ENCODE results near the gene DOCK3. TPM values are rescaled to one million over a fixed set of nuclear protein-coding genes. Genes with fewer than 3 reads are reported as not detected.
"Not testable (repeated sequence)": the region's sequence is repeated elsewhere in the genome, so short reads cannot be mapped to it uniquely, and the experiment has no call there.

DOCK3 gene
- total RNA-seq, 2 experiments from 2014 or later = 1.6 to 1.7 TPM

GRCh38 chr3:51385621-51386091 is 710.9 kb downstream of the DOCK3 start:
- CTCF ChIA-PET = interaction anchor here (0.7 to 1.9 kb wide), 7 partner anchors 8 to 813 kb away, joined by 3 to 5 read pairs (median 3); partner anchors contain the start of gene MAPKAPK3
- H3K36me3 Mint-ChIP-seq (ENCODE audit: low read depth) = peaks cover 29% of the 10 kb centered on the region

GRCh38 chr3:51386159-51386851 is 711.6 kb downstream of the DOCK3 start:
- H3K27ac Mint-ChIP-seq = peak overlapping the region; percentile 93
- H3K36me3 Mint-ChIP-seq (ENCODE audit: low read depth) = peaks cover 29% of the 10 kb centered on the region
- no peaks in the 10 kb centered on the region for H3K9me3 Mint-ChIP-seq
- intact Hi-C loops (cut with micrococcal nuclease) = loop anchor here (5.0 to 10.0 kb wide), 4 partner anchors 119 to 1032 kb away; partner anchors contain the start of genes CYB561D2, NPRL2 and TMEM115
- peak overlapping the region; percentile 97 for H3K4me3 Mint-ChIP-seq
- DNase-seq = no peak
- no peaks in the 10 kb centered on the region for H3K27me3 Mint-ChIP-seq (ENCODE audit: low read depth)
- peaks cover 55% of the 10 kb centered on the region for H3K4me1 Mint-ChIP-seq (ENCODE audit: low read depth)
- CTCF ChIA-PET = interaction anchor here (0.7 to 1.9 kb wide), 5 partner anchors 9 to 771 kb away, joined by 3 to 5 read pairs (median 4); partner anchors contain the start of gene MAPKAPK3

More at GRCh38 chr3:51385621-51386091, 710.9 kb downstream of the DOCK3 start:
- intact Hi-C loops (cut with micrococcal nuclease) = loop anchor here (1.0 to 10.0 kb wide), 10 partner anchors 115 to 1031 kb away; partner anchors contain the start of genes CYB561D2, DCAF1, DUSP7 and NPRL2
- H3K9me3 Mint-ChIP-seq = no peaks in the 10 kb centered on the region
- peak overlapping the region; percentile 97 for H3K4me3 Mint-ChIP-seq
- DNase-seq = no peak
- peaks cover 53% of the 10 kb centered on the region for H3K4me1 Mint-ChIP-seq (ENCODE audit: low read depth)
- H3K27ac Mint-ChIP-seq = peak overlapping the region; percentile 93
- no peaks in the 10 kb centered on the region for H3K27me3 Mint-ChIP-seq (ENCODE audit: low read depth)

GRCh38 chr3:51386852-51387229 is 712.1 kb downstream of the DOCK3 start:
- no peak for DNase-seq
- peak overlapping the region; percentile 93 for H3K27ac Mint-ChIP-seq
- H3K9me3 Mint-ChIP-seq = no peaks in the 10 kb centered on the region
- peaks cover 57% of the 10 kb centered on the region for H3K4me1 Mint-ChIP-seq (ENCODE audit: low read depth)
- peaks cover 32% of the 10 kb centered on the region for H3K36me3 Mint-ChIP-seq (ENCODE audit: low read depth)
- H3K4me3 Mint-ChIP-seq = peak overlapping the region; percentile 97
- no peaks in the 10 kb centered on the region for H3K27me3 Mint-ChIP-seq (ENCODE audit: low read depth)
- intact Hi-C loops (cut with micrococcal nuclease) = loop anchor here (5.0 to 10.0 kb wide), 4 partner anchors 120 to 1032 kb away; partner anchors contain the start of genes CYB561D2, NPRL2 and TMEM115
- CTCF ChIA-PET = interaction anchor here (1.4 to 1.6 kb wide), 2 partner anchors 48 to 772 kb away, joined by 3 to 6 read pairs; no protein-coding TSS in a partner anchor

DNA sequence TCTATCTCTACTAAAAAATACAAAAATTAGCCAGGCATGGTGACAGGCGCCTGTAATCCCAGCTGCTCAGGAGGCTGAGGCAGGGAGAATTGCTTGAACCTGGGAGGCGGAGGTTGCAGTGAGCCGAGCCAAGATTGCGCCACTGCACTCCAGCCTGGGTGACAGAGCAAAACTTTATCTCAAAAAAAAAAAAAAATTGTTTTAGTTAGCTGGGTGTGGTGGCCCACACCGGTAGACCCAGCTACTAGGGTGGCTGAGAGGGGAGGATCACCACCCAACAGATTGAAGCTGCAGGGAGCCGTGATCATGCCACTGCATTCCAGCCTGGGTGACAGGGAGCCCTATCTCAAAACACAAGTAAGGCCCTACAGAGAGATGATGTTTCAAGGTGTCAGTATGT is 712.6 kb downstream of the DOCK3 start:
- Mint-ChIP-seq H3K4me3 (peak overlapping the region; percentile 97), H3K4me1 (ENCODE audit: low read depth) (peaks cover 59% of the 10 kb centered on the region), H3K27ac (peak overlapping the region; percentile 93), H3K36me3 (ENCODE audit: low read depth) (peaks cover 33% of the 10 kb centered on the region)
- not testable (repeated sequence) for H3K9me3 Mint-ChIP-seq; DNase-seq; H3K27me3 Mint-ChIP-seq (ENCODE audit: low read depth)
- intact Hi-C loops (cut with micrococcal nuclease) = loop anchor here (5.0 to 10.0 kb wide), 4 partner anchors 120 to 1032 kb away; partner anchors contain the start of genes CYB561D2, NPRL2 and TMEM115
- CTCF ChIA-PET = interaction anchor here (0.6 to 3.0 kb wide), 7 partner anchors 8 to 869 kb away, joined by 3 to 19 read pairs (median 4); no protein-coding TSS in a partner anchor

- Mint-ChIP-seq H3K4me3 (no peak overlapping the region), H3K27ac (no peak overlapping the region), H3K36me3 (ENCODE audit: low read depth) (peaks cover 44% of the 10 kb centered on the region), H3K27me3 (ENCODE audit: low read depth) (no peaks in the 10 kb centered on the region), H3K4me1 (ENCODE audit: low read depth) (peaks cover 64% of the 10 kb centered on the region), H3K9me3 (no peaks in the 10 kb centered on the region)
- intact Hi-C loops (cut with micrococcal nuclease) = loop anchor here (1.0 to 10.0 kb wide), 5 partner anchors 121 to 1034 kb away; partner anchors contain the start of genes CYB561D2, NPRL2 and TMEM115
- CTCF ChIA-PET = interaction anchor here (0.7 to 3.0 kb wide), 19 partner anchors 9 to 870 kb away, joined by 3 to 19 read pairs (median 5); partner anchors contain the start of genes C3orf18 and MAPKAPK3
- DNase-seq = no peak
Observed at GRCh38 chr3:51388286-51389029, 713.7 kb downstream of the DOCK3 start.

DNA sequence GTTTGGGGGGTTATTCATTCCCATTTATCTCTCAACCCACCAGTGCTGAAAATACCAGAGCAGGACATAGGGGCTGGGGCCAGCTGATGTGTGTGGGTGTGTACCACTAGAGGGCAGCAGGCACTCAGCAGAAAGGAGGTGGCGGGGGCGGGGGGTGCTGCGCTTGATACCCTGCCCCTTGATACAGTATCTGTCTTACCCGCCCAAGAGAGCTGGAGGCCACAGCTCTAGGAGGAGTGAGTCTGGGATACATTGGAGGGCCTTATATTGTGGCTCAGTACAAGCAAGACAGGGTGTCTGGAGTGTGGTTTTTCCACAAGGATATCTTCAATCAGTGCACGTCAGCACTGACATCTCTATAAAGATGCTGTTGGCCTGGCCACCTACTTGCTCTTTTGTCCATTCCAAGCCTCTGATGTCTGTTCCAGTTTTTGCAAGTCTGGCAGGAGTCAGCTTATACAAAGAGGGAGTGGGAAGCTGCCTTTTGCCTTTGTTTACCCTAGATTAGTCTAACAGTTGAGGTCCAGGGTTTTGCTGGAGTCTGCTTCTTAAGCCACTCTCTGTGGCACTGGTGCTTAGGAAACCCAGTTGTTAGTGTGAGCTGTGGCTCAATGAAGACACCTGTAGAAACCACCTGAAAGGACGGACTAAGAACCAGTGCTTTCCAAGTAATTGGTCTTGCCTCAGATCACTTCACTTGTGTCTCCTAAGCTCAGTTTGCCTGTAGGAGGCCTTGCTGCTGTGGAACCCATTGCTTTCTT is 714.9 kb downstream of the DOCK3 start:
- H3K4me1 Mint-ChIP-seq (ENCODE audit: low read depth) = peaks cover 71% of the 10 kb centered on the region
- H3K4me3 Mint-ChIP-seq = no peak overlapping the region
- peaks cover 46% of the 10 kb centered on the region for H3K36me3 Mint-ChIP-seq (ENCODE audit: low read depth)
- H3K27me3 Mint-ChIP-seq (ENCODE audit: low read depth) = no peaks in the 10 kb centered on the region
- intact Hi-C loops (cut with micrococcal nuclease) = loop anchor here (1.0 to 10.0 kb wide), 7 partner anchors 122 to 1035 kb away; partner anchors contain the start of genes ABHD14A, ABHD14B, CYB561D2 and NPRL2
- no peaks in the 10 kb centered on the region for H3K9me3 Mint-ChIP-seq
- peak; percentile 72 for DNase-seq
- CTCF ChIA-PET = interaction anchor here (0.7 to 3.0 kb wide), 25 partner anchors 10 to 822 kb away, joined by 3 to 19 read pairs (median 4); partner anchors contain the start of genes C3orf18, DCAF1 and MAPKAPK3
- H3K27ac Mint-ChIP-seq = no peak overlapping the region

DNA sequence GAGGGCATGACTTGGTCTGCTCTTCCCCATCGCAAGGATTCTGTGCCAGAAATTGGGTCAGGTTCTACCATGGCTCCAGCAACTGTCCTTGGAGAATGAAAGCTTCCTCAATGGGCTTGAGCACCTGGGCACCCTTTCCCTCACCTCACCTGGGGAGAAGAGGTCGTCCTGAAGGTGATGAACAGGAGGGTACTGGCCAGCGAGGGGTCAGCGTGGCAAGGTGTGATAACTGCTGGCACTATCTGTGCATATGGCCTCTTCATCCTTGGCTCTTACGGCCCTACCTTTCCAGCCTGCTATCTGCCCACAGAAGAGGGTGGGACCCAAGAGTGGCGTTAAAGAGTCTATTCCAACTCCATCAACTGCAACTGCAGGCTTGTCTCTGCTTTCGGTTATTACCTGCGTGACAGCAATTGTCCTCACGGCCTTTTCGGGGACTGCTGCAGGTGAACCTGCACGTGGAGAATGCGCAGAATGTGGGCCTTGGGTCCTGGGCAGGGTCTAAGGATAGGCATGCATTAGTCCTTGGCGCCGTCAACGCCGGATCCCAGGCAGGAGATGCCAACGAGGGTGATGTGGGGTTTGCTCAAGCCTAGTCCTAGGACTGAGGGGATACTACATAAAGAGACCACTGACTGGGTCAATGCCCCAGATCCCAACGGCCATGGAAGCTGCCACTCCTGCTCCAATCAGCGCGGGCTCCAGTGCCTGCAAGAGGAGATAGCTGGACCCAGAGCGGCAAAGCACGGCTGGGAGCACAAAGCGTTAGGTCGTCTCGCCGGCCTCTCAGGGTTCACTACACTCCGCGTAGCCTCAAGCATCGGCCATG is 715.7 kb downstream of the DOCK3 start:
- CTCF ChIA-PET = interaction anchor here (0.7 to 3.0 kb wide), 18 partner anchors 11 to 781 kb away, joined by 3 to 19 read pairs (median 4); partner anchors contain the start of genes DCAF1 and MAPKAPK3
- Mint-ChIP-seq H3K36me3 (ENCODE audit: low read depth) (peaks cover 51% of the 10 kb centered on the region), H3K27me3 (ENCODE audit: low read depth) (no peaks in the 10 kb centered on the region), H3K9me3 (no peaks in the 10 kb centered on the region), H3K4me1 (ENCODE audit: low read depth) (peaks cover 79% of the 10 kb centered on the region), H3K27ac (peak overlapping the region; percentile 50), H3K4me3 (peak overlapping the region; percentile 66)
- intact Hi-C loops (cut with micrococcal nuclease) = loop anchor here (1.0 to 10.0 kb wide), 7 partner anchors 44 to 774 kb away; partner anchors contain the start of genes ABHD14A, ABHD14B and RRP9
- DNase-seq = no peak

GRCh38 chr3:51391075-51391565 is 716.4 kb downstream of the DOCK3 start, which contains the start of gene RBM15B:
TSS of gene RBM15B (plus strand) at chr3:51391285. CDS start at chr3:51391400, 115 bp downstream.
- DNase-seq = peak; percentile 98
- H3K9me3 Mint-ChIP-seq = no peaks in the 10 kb centered on the region
- peak within 1 kb of the TSS; percentile 85 for H3K27ac Mint-ChIP-seq
- no peaks in the 10 kb centered on the region for H3K27me3 Mint-ChIP-seq (ENCODE audit: low read depth)
- intact Hi-C loops (cut with micrococcal nuclease) = loop anchor here (1.0 to 10.0 kb wide), 7 partner anchors 43 to 775 kb away; partner anchors contain the start of genes ABHD14A, ABHD14B and RRP9
- CTCF ChIA-PET = interaction anchor here (1.0 to 2.8 kb wide), 3 partner anchors 30 to 774 kb away, joined by 3 to 13 read pairs (median 4); partner anchors contain the start of gene MAPKAPK3
- H3K4me3 Mint-ChIP-seq = peak within 1 kb of the TSS; percentile 81
- peaks cover 46% of the 10 kb centered on the region for H3K36me3 Mint-ChIP-seq (ENCODE audit: low read depth)
- peaks cover 77% of the 10 kb centered on the region for H3K4me1 Mint-ChIP-seq (ENCODE audit: low read depth)

DNA sequence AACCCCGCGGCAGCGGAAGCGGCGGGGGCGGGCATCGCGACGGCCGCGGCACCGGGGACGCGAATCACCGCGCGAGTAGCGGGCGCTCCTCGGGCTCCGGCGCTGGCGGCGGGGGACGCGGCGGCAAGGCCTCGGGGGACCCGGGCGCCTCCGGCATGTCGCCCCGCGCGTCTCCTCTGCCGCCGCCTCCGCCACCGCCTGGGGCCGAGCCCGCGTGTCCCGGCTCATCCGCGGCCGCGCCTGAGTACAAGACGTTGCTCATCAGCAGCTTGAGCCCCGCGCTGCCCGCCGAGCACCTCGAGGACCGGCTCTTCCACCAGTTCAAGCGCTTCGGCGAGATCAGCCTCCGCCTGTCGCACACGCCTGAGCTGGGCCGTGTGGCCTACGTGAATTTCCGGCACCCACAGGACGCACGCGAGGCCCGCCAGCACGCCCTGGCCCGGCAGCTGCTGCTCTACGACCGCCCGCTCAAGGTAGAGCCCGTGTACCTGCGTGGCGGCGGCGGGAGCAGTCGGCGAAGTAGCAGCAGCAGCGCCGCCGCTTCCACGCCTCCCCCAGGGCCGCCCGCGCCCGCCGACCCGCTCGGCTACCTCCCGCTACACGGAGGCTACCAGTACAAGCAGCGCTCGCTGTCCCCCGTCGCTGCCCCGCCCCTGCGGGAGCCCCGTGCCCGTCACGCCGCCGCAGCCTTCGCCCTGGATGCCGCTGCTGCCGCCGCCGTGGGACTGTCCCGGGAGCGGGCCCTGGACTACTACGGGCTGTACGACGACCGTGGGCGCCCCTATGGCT is 717.0 kb downstream of the DOCK3 start:
- Mint-ChIP-seq H3K9me3 (no peaks in the 10 kb centered on the region), H3K27me3 (ENCODE audit: low read depth) (no peaks in the 10 kb centered on the region), H3K4me1 (ENCODE audit: low read depth) (peaks cover 77% of the 10 kb centered on the region), H3K27ac (peak overlapping the region; percentile 85), H3K4me3 (peak overlapping the region; percentile 81), H3K36me3 (ENCODE audit: low read depth) (peaks cover 47% of the 10 kb centered on the region)
- peak; percentile 43 for DNase-seq
- intact Hi-C loops (cut with micrococcal nuclease) = loop anchor here (1.0 to 10.0 kb wide), 7 partner anchors 43 to 775 kb away; partner anchors contain the start of genes ABHD14A, ABHD14B and RRP9
- CTCF ChIA-PET = no interaction called here

All from activated naive CD4-positive, alpha-beta T cell treated with anti-CD3 and anti-CD28 coated beads for 36 hours (primary cell).